ENCODE results near the gene PSAP.

- TF ChIP-seq CTCF (IDR thresholded peaks at IDR 0.05; ENCODE audit: low read length) (no peak), EZH2 (optimal IDR thresholded peaks at IDR 0.05; ENCODE audit: low read depth, low read length) (no peak), EZH2phosphoT487 (IDR thresholded peaks at IDR 0.05; ENCODE audit: low read length) (no peak)
Measured at GRCh38 chr10:71799608-71800453, 51.2 kb downstream of the PSAP start.

Measured in MM.1S (cell line).